PC-9 (cell line): ENCODE measurements around the gene MAP3K19.

Experiments
- EZH2 ChIP-seq: fragments of 200-600 bp; sonication (generic); IDR thresholded peaks from 2 replicates; pipeline ENCODE4 v1.8.0; 2017; ENCODE audit warnings: antibody characterized with exemption, low read depth
- TF ChIP-seq, protein P1 (sequence below): fragments of 200-600 bp; sonication (generic); conservative IDR thresholded peaks from 2 replicates; pipeline ENCODE4 v1.6.1; 2017; ENCODE audit warnings: mixed run types, antibody characterized with exemption, mild to moderate bottlenecking, moderate library complexity

DNA sequence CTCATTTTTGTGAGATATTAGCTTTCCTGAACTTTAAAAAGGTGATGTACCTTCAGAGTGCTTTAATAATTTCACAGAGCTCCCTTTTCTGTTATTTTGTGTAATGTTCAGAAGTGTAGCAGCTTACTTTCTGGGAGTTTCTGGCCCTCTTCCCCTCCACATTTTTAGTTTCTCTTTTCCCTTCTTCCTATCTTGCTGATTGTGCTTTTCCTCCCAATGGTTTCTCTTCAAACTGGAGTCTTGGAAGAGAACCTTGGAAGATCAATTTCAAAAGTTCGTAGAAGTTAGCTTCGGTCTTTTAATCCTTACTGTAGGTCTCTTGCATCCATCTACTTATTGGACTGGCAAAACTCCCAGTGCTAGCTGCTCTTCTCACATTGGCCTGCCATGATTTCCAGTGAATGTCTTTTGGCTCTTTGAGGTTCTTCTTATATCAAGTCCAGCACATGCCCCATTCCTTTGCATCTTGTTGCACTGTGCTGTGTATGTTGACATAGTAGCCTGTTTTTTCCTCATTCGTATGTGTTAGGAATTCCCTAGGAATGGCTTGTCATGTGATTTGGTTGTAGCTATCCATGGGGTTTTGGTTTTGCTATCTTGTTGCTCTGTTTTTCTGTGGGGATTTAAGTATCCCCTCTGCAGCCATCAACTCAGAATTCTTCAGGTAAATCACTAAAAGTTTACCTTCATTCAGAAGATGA lies 120.9 kb downstream of the MAP3K19 start:
- TF ChIP-seq, protein P1, sequence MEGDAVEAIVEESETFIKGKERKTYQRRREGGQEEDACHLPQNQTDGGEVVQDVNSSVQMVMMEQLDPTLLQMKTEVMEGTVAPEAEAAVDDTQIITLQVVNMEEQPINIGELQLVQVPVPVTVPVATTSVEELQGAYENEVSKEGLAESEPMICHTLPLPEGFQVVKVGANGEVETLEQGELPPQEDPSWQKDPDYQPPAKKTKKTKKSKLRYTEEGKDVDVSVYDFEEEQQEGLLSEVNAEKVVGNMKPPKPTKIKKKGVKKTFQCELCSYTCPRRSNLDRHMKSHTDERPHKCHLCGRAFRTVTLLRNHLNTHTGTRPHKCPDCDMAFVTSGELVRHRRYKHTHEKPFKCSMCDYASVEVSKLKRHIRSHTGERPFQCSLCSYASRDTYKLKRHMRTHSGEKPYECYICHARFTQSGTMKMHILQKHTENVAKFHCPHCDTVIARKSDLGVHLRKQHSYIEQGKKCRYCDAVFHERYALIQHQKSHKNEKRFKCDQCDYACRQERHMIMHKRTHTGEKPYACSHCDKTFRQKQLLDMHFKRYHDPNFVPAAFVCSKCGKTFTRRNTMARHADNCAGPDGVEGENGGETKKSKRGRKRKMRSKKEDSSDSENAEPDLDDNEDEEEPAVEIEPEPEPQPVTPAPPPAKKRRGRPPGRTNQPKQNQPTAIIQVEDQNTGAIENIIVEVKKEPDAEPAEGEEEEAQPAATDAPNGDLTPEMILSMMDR = no peak
- no peak for TF ChIP-seq EZH2
